ENCODE results near the gene OR5B21. TPM values are rescaled to one million over a fixed set of nuclear protein-coding genes. Genes with fewer than 3 reads are reported as not detected.
A peak's percentile ranks its signal among the peaks of the same experiment; 100 is the strongest.

OR5B21 gene
- total and polyA plus RNA-seq, 10 of the 15 experiments (the other 5 are each of a cell fraction or from before 2014, with no cell fraction given) = 0.22 to 0.41 (median 0.22) TPM; not detected in 7

DNA sequence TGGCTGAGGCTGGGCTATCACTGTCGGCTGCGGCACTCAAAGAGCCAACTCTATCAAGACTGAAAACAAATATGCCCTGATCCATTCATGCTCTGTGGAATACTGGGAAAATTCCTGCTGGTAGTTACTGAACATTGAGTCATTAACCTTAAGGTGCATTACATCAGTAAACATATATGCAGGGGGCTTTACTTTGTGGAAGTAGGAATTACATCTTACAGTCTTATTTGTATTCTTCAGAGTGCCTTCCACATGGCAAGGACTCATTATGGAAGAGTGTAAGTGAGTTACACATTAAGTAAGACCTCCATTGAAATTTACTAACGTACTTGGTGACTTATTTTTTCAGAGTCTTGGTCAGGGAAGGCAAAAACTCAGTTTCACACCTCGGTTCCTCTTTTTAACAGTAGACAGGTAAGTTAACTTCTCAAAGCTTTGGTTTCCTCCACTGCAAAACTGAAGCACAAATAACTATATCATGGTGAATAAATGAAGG is 4.5 kb downstream of the OR5B21 start (continued):
- no peak for TF ChIP-seq NFYB (IDR thresholded peaks at IDR 0.05; ENCODE audit: insufficient read depth, low read depth, low read length)
- no peak for TF ChIP-seq CBX3 (IDR thresholded peaks at IDR 0.05; ENCODE audit: borderline replicate concordance, low read depth)
- TF ChIP-seq MXI1 (IDR thresholded peaks at IDR 0.05; ENCODE audit: low read depth, low read length) = no peak
- no peak for TF ChIP-seq RBBP5 (conservative IDR thresholded peaks at IDR 0.05)
- TF ChIP-seq, protein P1, sequence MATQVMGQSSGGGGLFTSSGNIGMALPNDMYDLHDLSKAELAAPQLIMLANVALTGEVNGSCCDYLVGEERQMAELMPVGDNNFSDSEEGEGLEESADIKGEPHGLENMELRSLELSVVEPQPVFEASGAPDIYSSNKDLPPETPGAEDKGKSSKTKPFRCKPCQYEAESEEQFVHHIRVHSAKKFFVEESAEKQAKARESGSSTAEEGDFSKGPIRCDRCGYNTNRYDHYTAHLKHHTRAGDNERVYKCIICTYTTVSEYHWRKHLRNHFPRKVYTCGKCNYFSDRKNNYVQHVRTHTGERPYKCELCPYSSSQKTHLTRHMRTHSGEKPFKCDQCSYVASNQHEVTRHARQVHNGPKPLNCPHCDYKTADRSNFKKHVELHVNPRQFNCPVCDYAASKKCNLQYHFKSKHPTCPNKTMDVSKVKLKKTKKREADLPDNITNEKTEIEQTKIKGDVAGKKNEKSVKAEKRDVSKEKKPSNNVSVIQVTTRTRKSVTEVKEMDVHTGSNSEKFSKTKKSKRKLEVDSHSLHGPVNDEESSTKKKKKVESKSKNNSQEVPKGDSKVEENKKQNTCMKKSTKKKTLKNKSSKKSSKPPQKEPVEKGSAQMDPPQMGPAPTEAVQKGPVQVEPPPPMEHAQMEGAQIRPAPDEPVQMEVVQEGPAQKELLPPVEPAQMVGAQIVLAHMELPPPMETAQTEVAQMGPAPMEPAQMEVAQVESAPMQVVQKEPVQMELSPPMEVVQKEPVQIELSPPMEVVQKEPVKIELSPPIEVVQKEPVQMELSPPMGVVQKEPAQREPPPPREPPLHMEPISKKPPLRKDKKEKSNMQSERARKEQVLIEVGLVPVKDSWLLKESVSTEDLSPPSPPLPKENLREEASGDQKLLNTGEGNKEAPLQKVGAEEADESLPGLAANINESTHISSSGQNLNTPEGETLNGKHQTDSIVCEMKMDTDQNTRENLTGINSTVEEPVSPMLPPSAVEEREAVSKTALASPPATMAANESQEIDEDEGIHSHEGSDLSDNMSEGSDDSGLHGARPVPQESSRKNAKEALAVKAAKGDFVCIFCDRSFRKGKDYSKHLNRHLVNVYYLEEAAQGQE (IDR thresholded peaks at IDR 0.05; ENCODE audit: low read depth, low read length) = no peak
- TF ChIP-seq ASH2L (IDR thresholded peaks at IDR 0.05; ENCODE audit: borderline replicate concordance, low read depth) = no peak
- no peak; the same call in 1 of the 2 replicates for TF ChIP-seq RUNX3 (IDR thresholded peaks at IDR 0.05; ENCODE audit: low read length)
- TF ChIP-seq, protein P2, sequence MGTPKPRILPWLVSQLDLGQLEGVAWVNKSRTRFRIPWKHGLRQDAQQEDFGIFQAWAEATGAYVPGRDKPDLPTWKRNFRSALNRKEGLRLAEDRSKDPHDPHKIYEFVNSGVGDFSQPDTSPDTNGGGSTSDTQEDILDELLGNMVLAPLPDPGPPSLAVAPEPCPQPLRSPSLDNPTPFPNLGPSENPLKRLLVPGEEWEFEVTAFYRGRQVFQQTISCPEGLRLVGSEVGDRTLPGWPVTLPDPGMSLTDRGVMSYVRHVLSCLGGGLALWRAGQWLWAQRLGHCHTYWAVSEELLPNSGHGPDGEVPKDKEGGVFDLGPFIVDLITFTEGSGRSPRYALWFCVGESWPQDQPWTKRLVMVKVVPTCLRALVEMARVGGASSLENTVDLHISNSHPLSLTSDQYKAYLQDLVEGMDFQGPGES (IDR thresholded peaks at IDR 0.05) = no peak
- no peak for TF ChIP-seq FOXK2 (IDR thresholded peaks at IDR 0.05)
- TF ChIP-seq ATF7 (IDR thresholded peaks at IDR 0.05; ENCODE audit: low read depth) = peak; percentile 60; the same call in 1 of the 2 replicates
- TF ChIP-seq ZNF622 (IDR thresholded peaks at IDR 0.05) = no peak
- TF ChIP-seq, protein P3, sequence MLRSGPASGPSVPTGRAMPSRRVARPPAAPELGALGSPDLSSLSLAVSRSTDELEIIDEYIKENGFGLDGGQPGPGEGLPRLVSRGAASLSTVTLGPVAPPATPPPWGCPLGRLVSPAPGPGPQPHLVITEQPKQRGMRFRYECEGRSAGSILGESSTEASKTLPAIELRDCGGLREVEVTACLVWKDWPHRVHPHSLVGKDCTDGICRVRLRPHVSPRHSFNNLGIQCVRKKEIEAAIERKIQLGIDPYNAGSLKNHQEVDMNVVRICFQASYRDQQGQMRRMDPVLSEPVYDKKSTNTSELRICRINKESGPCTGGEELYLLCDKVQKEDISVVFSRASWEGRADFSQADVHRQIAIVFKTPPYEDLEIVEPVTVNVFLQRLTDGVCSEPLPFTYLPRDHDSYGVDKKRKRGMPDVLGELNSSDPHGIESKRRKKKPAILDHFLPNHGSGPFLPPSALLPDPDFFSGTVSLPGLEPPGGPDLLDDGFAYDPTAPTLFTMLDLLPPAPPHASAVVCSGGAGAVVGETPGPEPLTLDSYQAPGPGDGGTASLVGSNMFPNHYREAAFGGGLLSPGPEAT (IDR thresholded peaks at IDR 0.05; ENCODE audit: low read depth) = peak; percentile 77
- TF ChIP-seq CREM (IDR thresholded peaks at IDR 0.05; ENCODE audit: low read depth) = no peak
- TF ChIP-seq, protein P4, sequence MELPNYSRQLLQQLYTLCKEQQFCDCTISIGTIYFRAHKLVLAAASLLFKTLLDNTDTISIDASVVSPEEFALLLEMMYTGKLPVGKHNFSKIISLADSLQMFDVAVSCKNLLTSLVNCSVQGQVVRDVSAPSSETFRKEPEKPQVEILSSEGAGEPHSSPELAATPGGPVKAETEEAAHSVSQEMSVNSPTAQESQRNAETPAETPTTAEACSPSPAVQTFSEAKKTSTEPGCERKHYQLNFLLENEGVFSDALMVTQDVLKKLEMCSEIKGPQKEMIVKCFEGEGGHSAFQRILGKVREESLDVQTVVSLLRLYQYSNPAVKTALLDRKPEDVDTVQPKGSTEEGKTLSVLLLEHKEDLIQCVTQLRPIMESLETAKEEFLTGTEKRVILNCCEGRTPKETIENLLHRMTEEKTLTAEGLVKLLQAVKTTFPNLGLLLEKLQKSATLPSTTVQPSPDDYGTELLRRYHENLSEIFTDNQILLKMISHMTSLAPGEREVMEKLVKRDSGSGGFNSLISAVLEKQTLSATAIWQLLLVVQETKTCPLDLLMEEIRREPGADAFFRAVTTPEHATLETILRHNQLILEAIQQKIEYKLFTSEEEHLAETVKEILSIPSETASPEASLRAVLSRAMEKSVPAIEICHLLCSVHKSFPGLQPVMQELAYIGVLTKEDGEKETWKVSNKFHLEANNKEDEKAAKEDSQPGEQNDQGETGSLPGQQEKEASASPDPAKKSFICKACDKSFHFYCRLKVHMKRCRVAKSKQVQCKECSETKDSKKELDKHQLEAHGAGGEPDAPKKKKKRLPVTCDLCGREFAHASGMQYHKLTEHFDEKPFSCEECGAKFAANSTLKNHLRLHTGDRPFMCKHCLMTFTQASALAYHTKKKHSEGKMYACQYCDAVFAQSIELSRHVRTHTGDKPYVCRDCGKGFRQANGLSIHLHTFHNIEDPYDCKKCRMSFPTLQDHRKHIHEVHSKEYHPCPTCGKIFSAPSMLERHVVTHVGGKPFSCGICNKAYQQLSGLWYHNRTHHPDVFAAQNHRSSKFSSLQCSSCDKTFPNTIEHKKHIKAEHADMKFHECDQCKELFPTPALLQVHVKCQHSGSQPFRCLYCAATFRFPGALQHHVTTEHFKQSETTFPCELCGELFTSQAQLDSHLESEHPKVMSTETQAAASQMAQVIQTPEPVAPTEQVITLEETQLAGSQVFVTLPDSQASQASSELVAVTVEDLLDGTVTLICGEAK (IDR thresholded peaks at IDR 0.05; ENCODE audit: borderline replicate concordance) = no peak
- TF ChIP-seq JUNB (IDR thresholded peaks at IDR 0.05) = 0 out of 2 replicates have a peak, but pooled peaks have one; percentile 14
